ENCODE data around the gene CLCN4.
A peak's percentile ranks its signal among the peaks of the same experiment; 100 is the strongest.

The CLCN4 gene

DNA sequence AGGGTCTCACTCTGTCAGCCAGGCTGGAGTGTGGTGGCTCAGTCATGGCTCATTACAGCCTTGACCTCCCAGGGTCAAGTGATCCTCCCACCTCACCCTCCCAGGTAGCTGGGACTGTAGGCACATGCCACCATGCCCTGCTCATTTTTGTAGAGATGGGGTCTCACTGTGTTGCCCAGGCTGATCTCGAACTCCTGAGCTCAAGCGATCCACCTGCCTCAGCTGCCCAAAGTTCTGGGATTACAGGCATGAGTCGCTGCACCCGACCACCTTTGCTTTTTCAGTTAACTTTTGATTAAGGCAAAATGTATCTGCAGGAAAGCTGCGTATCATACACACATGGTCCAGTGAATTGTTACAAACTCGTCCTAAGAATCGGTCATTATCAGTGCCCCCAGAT, 16.5 kb upstream of the CLCN4 start:
- TF ChIP-seq, protein P1, sequence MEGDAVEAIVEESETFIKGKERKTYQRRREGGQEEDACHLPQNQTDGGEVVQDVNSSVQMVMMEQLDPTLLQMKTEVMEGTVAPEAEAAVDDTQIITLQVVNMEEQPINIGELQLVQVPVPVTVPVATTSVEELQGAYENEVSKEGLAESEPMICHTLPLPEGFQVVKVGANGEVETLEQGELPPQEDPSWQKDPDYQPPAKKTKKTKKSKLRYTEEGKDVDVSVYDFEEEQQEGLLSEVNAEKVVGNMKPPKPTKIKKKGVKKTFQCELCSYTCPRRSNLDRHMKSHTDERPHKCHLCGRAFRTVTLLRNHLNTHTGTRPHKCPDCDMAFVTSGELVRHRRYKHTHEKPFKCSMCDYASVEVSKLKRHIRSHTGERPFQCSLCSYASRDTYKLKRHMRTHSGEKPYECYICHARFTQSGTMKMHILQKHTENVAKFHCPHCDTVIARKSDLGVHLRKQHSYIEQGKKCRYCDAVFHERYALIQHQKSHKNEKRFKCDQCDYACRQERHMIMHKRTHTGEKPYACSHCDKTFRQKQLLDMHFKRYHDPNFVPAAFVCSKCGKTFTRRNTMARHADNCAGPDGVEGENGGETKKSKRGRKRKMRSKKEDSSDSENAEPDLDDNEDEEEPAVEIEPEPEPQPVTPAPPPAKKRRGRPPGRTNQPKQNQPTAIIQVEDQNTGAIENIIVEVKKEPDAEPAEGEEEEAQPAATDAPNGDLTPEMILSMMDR (conservative IDR thresholded peaks at IDR 0.05; ENCODE audit: low read length) = no peak
- H3K4me3 ChIP-seq (ENCODE audit: low read length) = no peak overlapping the region
- DNase-seq (ENCODE audit: low read depth) = no peak

DNA sequence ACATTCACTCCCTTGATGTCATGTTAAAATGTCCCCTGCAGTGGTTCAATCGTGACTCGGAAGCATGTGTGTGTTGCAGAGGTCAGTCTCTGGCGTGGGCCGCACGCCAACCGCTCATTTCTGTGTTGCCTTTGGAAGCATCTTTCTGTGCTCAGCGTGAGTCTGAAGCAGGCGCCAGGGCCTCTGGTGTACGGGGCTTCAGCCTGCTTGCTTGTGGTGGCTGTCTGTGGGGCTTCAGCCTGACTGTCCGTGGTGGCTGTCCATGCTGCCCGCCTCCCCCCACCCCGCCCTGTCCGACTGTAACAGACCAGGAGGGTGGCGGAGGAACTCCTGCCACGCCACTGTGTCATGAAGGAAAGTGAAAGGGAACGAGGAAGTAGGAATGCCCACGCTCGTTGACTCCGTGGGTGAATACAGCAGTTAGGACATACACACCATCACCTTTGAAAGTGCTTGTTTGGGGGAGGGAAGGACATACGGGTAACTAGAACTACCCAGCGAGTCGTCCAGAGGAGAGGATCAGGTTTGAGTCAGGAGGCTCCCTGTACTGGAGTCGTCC, 14.7 kb upstream of the CLCN4 start:
- TF ChIP-seq, protein P1 (conservative IDR thresholded peaks at IDR 0.05; ENCODE audit: low read length) = no peak
- DNase-seq (ENCODE audit: low read depth) = no peak
- H3K4me3 ChIP-seq (ENCODE audit: low read length) = no peak overlapping the region

DNA sequence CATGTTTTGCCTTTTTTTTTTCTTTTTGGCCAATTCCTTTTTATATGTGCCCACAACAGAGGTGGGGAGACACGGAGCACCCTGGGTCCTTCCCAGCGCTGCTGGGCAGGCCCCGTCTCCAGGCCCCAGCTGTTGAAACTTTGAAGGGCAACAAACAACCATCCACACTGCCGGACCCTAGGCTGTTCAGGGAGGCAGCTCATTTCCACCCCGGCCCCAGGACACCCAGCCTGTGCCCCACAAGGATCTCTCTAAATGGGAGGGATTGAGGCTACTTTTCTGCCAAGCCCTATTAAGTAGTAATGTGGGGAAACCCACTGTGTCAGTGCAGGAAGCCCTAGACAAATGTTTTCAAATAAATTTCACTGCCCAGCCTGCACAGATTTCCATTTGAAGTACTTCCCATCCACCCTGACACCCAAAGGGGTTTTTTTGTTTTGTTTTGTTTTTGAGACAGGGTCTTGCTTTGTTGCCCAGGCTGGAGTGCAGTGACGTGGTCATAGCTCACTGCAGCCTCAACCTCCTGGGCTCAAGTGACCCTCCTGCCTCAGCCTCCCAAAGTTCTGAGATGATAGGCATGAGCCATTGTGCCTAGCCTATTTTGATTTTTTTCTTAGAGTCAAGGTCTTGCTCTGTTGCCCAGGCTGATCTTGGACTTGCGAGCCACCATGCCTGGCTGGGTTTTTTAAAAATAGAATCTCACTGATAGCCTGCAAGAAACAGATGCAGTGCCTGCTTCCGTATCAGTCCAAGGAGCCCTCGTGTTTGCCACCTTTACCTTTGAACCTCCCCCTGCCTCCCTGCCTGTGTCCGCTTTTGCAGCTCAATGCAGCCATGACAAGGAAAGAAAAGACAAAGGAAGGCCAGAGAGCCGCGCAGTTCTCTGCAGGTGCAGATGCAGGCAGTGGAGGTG, 13.4 kb upstream of the CLCN4 start:
- no peak overlapping the region for H3K4me3 ChIP-seq (ENCODE audit: low read length)
- TF ChIP-seq, protein P1 (conservative IDR thresholded peaks at IDR 0.05; ENCODE audit: low read length) = no peak
- no peak for DNase-seq (ENCODE audit: low read depth)

DNA sequence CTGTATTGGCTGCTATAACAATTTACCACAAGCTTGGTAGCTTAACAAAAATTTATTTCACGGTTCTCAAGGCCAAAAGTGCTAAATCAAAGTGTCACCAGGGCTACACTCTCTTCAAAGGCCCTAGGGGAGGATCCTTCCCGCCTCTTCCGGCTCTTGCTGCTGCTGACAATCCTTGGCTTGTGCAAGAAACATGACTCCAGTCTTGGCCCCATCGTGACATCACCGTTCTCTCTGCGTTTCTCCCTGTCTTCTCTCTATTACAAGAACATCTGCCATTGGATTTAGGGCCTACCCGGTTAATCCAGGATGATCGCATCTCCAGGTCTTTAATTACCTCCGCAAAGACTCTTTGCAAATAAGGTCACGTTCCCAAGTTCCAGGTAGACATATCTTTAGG, 10.4 kb upstream of the CLCN4 start:
- DNase-seq (ENCODE audit: low read depth) = peak; percentile 12
- TF ChIP-seq, protein P1 (conservative IDR thresholded peaks at IDR 0.05; ENCODE audit: low read length) = no peak
- H3K4me3 ChIP-seq (ENCODE audit: low read length) = no peak overlapping the region

DNA sequence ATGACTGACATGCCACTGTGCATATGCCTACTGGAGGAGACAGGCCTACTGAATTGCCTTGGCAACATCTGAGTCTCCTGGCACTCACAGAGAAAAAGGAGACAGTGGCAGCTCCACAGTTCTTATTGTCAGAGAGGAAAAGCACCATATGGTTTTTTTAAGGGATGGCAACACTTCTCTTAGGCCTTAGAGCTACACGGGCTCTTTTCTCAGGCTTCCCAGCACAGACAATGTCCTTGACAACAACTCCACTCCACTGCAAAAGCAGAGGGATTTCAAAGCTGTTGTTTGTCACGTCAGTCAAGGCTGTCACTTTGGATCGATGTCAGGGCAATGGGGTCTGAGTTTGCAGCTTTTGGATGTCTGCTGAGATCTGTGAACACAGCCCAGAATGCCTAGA, 4.7 kb upstream of the CLCN4 start:
- DNase-seq (ENCODE audit: low read depth) = no peak
- H3K4me3 ChIP-seq (ENCODE audit: low read length) = no peak overlapping the region
- TF ChIP-seq, protein P1 (conservative IDR thresholded peaks at IDR 0.05; ENCODE audit: low read length) = no peak

DNA sequence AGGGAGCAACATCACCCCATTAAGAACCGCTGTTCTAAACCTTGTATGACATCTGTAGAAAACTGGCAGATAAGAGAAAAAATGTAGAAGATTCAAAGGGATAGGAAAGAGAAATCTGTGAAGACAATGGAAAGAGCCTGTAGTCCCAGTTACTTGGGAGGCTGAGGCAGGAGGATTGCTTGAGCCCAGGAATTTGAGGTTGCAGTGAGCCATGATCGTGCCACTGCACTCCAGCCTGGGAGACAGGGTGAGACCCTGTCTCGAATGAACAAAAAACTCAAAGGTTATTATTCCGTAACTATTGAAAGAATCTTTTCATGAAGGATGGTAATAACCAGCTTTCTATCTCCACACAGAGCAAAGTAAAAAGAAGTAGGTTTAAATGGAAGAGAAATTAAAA, 1.6 kb upstream of the CLCN4 start:
- no peak for DNase-seq (ENCODE audit: low read depth)
- H3K4me3 ChIP-seq (ENCODE audit: low read length) = no peak overlapping the region
- TF ChIP-seq, protein P1 (conservative IDR thresholded peaks at IDR 0.05; ENCODE audit: low read length) = no peak

DNA sequence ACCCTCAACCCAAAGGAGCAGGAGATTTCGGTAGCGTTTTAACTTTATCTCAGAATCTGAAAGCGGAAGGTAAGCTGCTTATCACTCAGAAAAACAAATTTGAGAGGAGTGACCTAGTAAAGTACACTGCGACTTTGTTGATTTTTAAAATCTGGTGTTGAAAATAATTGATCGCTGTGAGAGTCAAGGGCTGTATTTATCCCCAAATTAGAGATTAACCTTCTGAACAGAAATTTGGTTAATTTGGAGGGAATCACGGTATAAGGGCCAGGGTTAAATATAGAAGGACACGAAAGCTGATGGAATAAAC, 212 bp downstream of the CLCN4 start:
- DNase-seq (ENCODE audit: low read depth) = no peak
- H3K4me3 ChIP-seq (ENCODE audit: low read length) = peak overlapping the region; percentile 39
- TF ChIP-seq, protein P1 (conservative IDR thresholded peaks at IDR 0.05; ENCODE audit: low read length) = no peak

Data from AG10803 (cell line).